SK-N-SH (cell line): ENCODE measurements around the gene TP53I3. TPM values are rescaled to one million over a fixed set of nuclear protein-coding genes. Genes with fewer than 3 reads are reported as not detected.

Source experiments
- CTCF ChIA-PET: fragments of 300-600, 350-600 bp; formaldehyde crosslinking; extraction: SDS; loops from one replicate; lab custom pipeline; 2021; lab: Yijun Ruan, JAX
- POLR2A ChIA-PET: fragments of 350-600 bp; sonication (Branson Sonifier 250); formaldehyde crosslinking; extraction: SDS; loops from one replicate; lab custom pipeline; 2020; ENCODE audit warnings: antibody characterized with exemption, inconsistent platforms; lab: Yijun Ruan, JAX
- DNase-seq: peaks from one replicate; pipeline ENCODE4 v3.0.0; 2012
- H2AFZ ChIP-seq: fragments of 200-600 bp; sonication (generic); 2 replicates; pipeline ENCODE4 v1.8.1; 2016; ENCODE audit warnings: antibody characterized with exemption, mild to moderate bottlenecking, low read depth
- H3F3A ChIP-seq: fragments of 200-600 bp; sonication (generic); replicated peaks from 2 replicates; pipeline ENCODE3; 2016; ENCODE audit warnings: antibody characterized with exemption, mild to moderate bottlenecking; ENCODE audit not compliant: insufficient read depth
- H3K27ac ChIP-seq, 2 experiments: fragments of 200-500 bp in 1 of 2; fragments of 200-600 bp in 1 of 2; sonication (Bioruptor generic) in 1 of 2; sonication (generic), shearing (Covaris generic) in 1 of 2; 2 replicates each; pipeline versions ENCODE4 v1.5.1 to v1.6.1; 2014 to 2016; ENCODE audit warnings: low read depth in 2 of 2, inconsistent platforms in 1 of 2, low read length in 1 of 2, mild to moderate bottlenecking in 1 of 2, mixed read lengths in 1 of 2
- H3K27me3 ChIP-seq: fragments of 200-600 bp; sonication (generic), shearing (Covaris generic); 2 replicates; pipeline ENCODE4 v1.6.1; 2016; ENCODE audit warnings: mixed run types; ENCODE audit not compliant: insufficient read depth
- H3K36me3 ChIP-seq, 2 experiments: fragments of 200-500 bp in 1 of 2; fragments of 200-600 bp in 1 of 2; sonication (Bioruptor generic) in 1 of 2; sonication (generic) in 1 of 2; replicated peaks in 1 of 2; 2 replicates each; pipeline versions ENCODE3 to v1.5.1; 2014 to 2016; ENCODE audit warnings: low read length in 1 of 2, mild to moderate bottlenecking in 1 of 2; ENCODE audit not compliant: insufficient read depth in 2 of 2, control insufficient read depth in 1 of 2
- H3K4me1 ChIP-seq, 2 experiments: fragments of 200-500 bp in 1 of 2; fragments of 200-600 bp in 1 of 2; sonication (Bioruptor generic) in 1 of 2; sonication (generic), shearing (Covaris generic) in 1 of 2; 2 replicates each; pipeline versions ENCODE4 v1.5.1 to v1.6.1; 2014 to 2016; ENCODE audit warnings: low read depth in 1 of 2, low read length in 1 of 2, mixed run types in 1 of 2; ENCODE audit not compliant: insufficient read depth in 2 of 2, control insufficient read depth in 1 of 2
- H3K4me2 ChIP-seq: fragments of 200-600 bp; sonication (generic), shearing (Covaris generic); 2 replicates; pipeline ENCODE4 v1.6.1; 2017; ENCODE audit warnings: mixed run types
- H3K4me3 ChIP-seq, 2 experiments: fragments of 200-500 bp in 1 of 2; fragments of 200-600 bp in 1 of 2; sonication (Bioruptor generic) in 1 of 2; sonication (generic), shearing (Covaris generic) in 1 of 2; 2 replicates each; pipeline versions ENCODE4 v1.5.1 to v1.8.1; 2014 to 2016; ENCODE audit warnings: low read depth in 2 of 2, inconsistent platforms in 1 of 2, low read length in 1 of 2, mild to moderate bottlenecking in 1 of 2, mixed read lengths in 1 of 2, moderate library complexity in 1 of 2
- H3K79me2 ChIP-seq: fragments of 200-600 bp; sonication (generic); 2 replicates; pipeline ENCODE4 v1.8.1; 2017; ENCODE audit warnings: mild to moderate bottlenecking; ENCODE audit not compliant: insufficient read depth
- H3K9ac ChIP-seq: fragments of 200-600 bp; sonication (generic); 2 replicates; pipeline ENCODE4 v1.6.1; 2017; ENCODE audit warnings: mixed run types
- H3K9me2 ChIP-seq: fragments of 200-600 bp; sonication (generic); 2 replicates; pipeline ENCODE4 v1.6.1; 2017; ENCODE audit warnings: mixed run types
- H3K9me3 ChIP-seq: fragments of 200-600 bp; sonication (generic); 2 replicates; pipeline ENCODE4 v1.6.1; 2017; ENCODE audit warnings: mixed run types, mild to moderate bottlenecking, moderate library complexity
- H4K20me1 ChIP-seq: fragments of 200-600 bp; sonication (generic); 2 replicates; pipeline ENCODE4 v1.6.1; 2017; ENCODE audit warnings: mild to moderate bottlenecking, mixed run types; ENCODE audit not compliant: insufficient read depth
- EP300 ChIP-seq, 2 experiments: IDR thresholded peaks; 2 replicates each; pipeline versions ENCODE4 v1.4.0 to v1.6.1; 2012; ENCODE audit warnings: borderline replicate concordance in 1 of 2, low read depth in 1 of 2, low read length in 1 of 2
- EZH2phosphoT487 ChIP-seq: fragments of 200-600 bp; sonication (generic); IDR thresholded peaks from 2 replicates; pipeline ENCODE4 v1.6.1; 2017; ENCODE audit warnings: low read depth, mixed run types, mild to moderate bottlenecking, antibody characterized with exemption, moderate library complexity, borderline replicate concordance
- FOXJ3 ChIP-seq: sonication (generic); formaldehyde crosslinking; IDR thresholded peaks from 2 replicates; pipeline ENCODE4 v1.5.1; 2020; ENCODE audit warnings: mild to moderate bottlenecking, missing genetic modification reagents
- FOXM1 ChIP-seq: IDR thresholded peaks from 2 replicates; pipeline ENCODE4 v1.4.0; 2012; ENCODE audit warnings: low read depth, mild to moderate bottlenecking
- GATA2 ChIP-seq: sonication (generic); formaldehyde crosslinking; IDR thresholded peaks from 2 replicates; pipeline ENCODE4 v1.5.0; 2020; ENCODE audit warnings: mild to moderate bottlenecking, missing genetic modification reagents
- MEF2A ChIP-seq: IDR thresholded peaks from 2 replicates; pipeline ENCODE4 v1.4.0; 2012; ENCODE audit warnings: low read depth, borderline replicate concordance
- MXI1 ChIP-seq: IDR thresholded peaks from 2 replicates; pipeline ENCODE4 v1.6.1; 2012; ENCODE audit warnings: mild to moderate bottlenecking, low read depth, low read length, improper control_type of control experiment
- NRF1 ChIP-seq: IDR thresholded peaks from 2 replicates; pipeline ENCODE4 v1.6.1; 2012; ENCODE audit warnings: low read depth, mild to moderate bottlenecking, low read length
- PBX3 ChIP-seq: IDR thresholded peaks from 2 replicates; pipeline ENCODE4; 2012
- POLR2AphosphoS5 ChIP-seq: IDR thresholded peaks from 2 replicates; pipeline ENCODE4 v1.6.1; 2012; ENCODE audit warnings: low read depth, low read length
- REST ChIP-seq: IDR thresholded peaks from 2 replicates; pipeline ENCODE4 v1.6.1; 2012; ENCODE audit warnings: mild to moderate bottlenecking, low read depth, low read length, moderate library complexity
- SIN3A ChIP-seq: IDR thresholded peaks from 2 replicates; pipeline ENCODE4 v1.6.1; 2012; ENCODE audit warnings: low read depth, mild to moderate bottlenecking, low read length, moderate library complexity, borderline replicate concordance
- TEAD4 ChIP-seq: IDR thresholded peaks from 2 replicates; pipeline ENCODE4 v1.4.0; 2012; ENCODE audit warnings: mild to moderate bottlenecking, borderline replicate concordance; ENCODE audit not compliant: insufficient read depth
- USF2 ChIP-seq: fragments of 150-350 bp; IDR thresholded peaks from 2 replicates; pipeline ENCODE4 v1.6.1; 2017; ENCODE audit warnings: antibody characterized with exemption, low read length, low read depth, borderline replicate concordance
- WGBS: methylation state at CpG from one replicate; pipeline ENCODE4 v1.1.6; 2017; ENCODE audit warnings: low lambda C conversion rate; 5-methylcytosine and 5-hydroxymethylcytosine counted together
- polyA plus RNA-seq, 3 experiments: library from polyadenylated mRNA; depleted of rRNA; stranded (reverse); fragments of >200 nt; gene quantifications; 2 replicates each; pipeline ENCODE4 v1.2.3, GENCODE V29; 2012

The TP53I3 gene
- polyA plus RNA-seq, 1 of the 3 experiments (the other 2 are of a cell fraction), result 110 TPM

- TF ChIP-seq REST (peak; percentile 4; the same call in 1 of the 2 replicates), NRF1 (peak; percentile 1; the same call in 1 of the 2 replicates), POLR2AphosphoS5 (peak; percentile 96), FOXM1 (no peak), FOXJ3 (CRISPR knock-in tag) (no peak), EZH2phosphoT487 (no peak), SIN3A (peak; percentile 48; the same call in 1 of the 2 replicates), TEAD4 (no peak), EP300 (IDR thresholded peaks at IDR 0.05; ENCODE audit: borderline replicate concordance in 1 of 2, low read depth in 1 of 2, low read length in 1 of 2) (peak in 1 of 2 experiments; percentile 32; a peak in 1 of 4 replicates), MXI1 (peak; percentile 85), USF2 (no peak), PBX3 (peak; percentile 21; the same call in 1 of the 2 replicates)
- TF ChIP-seq, all 33 proteins: peak for 18
Measured at GRCh38 chr2:24084386-24085199, at the start of gene TP53I3 (continued).

- CTCF ChIA-PET, result interaction anchor here (0.7 to 2.6 kb wide), 5 partner anchors 8 to 308 kb away, joined by 3 to 8 read pairs (median 3); partner anchors contain the start of genes FAM228B and PFN4
Measured at GRCh38 chr2:24132543-24132942, 47.9 kb upstream of the TP53I3 start.

More at GRCh38 chr2:24132543-24132942, 47.9 kb upstream of the TP53I3 start:
- Histone ChIP-seq H3K9ac (no peak overlapping the region), H3K4me2 (no peak overlapping the region), H3K9me3 (0 out of 2 replicates have a peak, but pooled peaks cover 4% of the 10 kb centered on the region), H3K36me3 (no peaks in the 10 kb centered on the region), H3K4me3 (no peak overlapping the region)
- WGBS, result 79% methylated on average over 3 of the region's 3 CpGs
- no peak for TF ChIP-seq GATA2 (CRISPR knock-in tag)
- TF ChIP-seq MEF2A, result no peak
- TF ChIP-seq, all 33 proteins: peak for 0
- POLR2A ChIA-PET, result no interaction called here
- Histone ChIP-seq H3F3A (peaks cover 3% of the 10 kb centered on the region), H4K20me1 (no peaks in the 10 kb centered on the region), H3K4me1 (no peaks in the 10 kb centered on the region), H3K27me3 (no peaks in the 10 kb centered on the region), H3K79me2 (no peaks in the 10 kb centered on the region), H3K9me2 (no peaks in the 10 kb centered on the region), H2AFZ (no peak overlapping the region), H3K27ac (no peak overlapping the region)
- no peak for DNase-seq
